Measurements from ENCODE around the gene PSMB1. TPM values are rescaled to one million over a fixed set of nuclear protein-coding genes. Genes with fewer than 3 reads are reported as not detected.
"Not testable (repeated sequence)": the region's sequence is repeated elsewhere in the genome, so short reads cannot be mapped to it uniquely, and the experiment has no call there.

The PSMB1 gene
- total RNA-seq, 2 experiments from 2014 or later = 160 to 198 TPM

- CTCF ChIA-PET = interaction anchor here (1.8 kb wide), 1 partner anchor 11 kb away, joined by 4 read pairs; no protein-coding TSS in a partner anchor
- H3K27me3 Mint-ChIP-seq = peaks cover 39% of the 10 kb centered on the region
- ATAC-seq (no peak), DNase-seq (no peak)
- no peaks in the 10 kb centered on the region for H3K4me1 Mint-ChIP-seq
- no peak overlapping the region for H3K4me3 Mint-ChIP-seq
- H3K27ac Mint-ChIP-seq = no peak overlapping the region
- H3K9me3 Mint-ChIP-seq (ENCODE audit: low read depth) = peaks cover 4% of the 10 kb centered on the region
- no peaks in the 10 kb centered on the region for H3K36me3 Mint-ChIP-seq
These were observed 46.7 kb downstream of the PSMB1 start for GRCh38 chr6:170506446-170506845.

DNA sequence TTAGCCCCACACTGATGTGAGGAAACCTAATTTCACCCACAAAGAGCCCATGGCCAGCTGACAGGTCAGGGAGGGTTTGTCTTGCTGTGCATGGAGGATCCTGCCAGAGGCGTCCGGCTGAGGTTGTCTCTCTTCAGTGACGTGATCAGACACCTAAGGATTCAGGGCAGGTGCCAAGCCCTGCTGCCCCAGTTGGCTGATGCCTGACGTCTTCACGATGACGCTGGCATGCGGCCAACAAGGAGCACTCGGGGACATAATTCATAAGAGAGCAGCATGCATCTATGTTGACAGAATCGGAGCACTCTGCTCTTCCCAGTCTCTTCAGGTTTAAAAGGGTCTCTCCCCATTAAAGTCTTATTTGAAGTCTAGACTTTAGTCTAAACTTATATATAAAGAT lies 47.8 kb downstream of the PSMB1 start:
- ATAC-seq (no peak), DNase-seq (no peak)
- peaks cover 38% of the 10 kb centered on the region for H3K27me3 Mint-ChIP-seq
- no peaks in the 10 kb centered on the region for H3K4me1 Mint-ChIP-seq
- peaks cover 4% of the 10 kb centered on the region for H3K9me3 Mint-ChIP-seq (ENCODE audit: low read depth)
- CTCF ChIA-PET = no interaction called here
- no peak overlapping the region for H3K4me3 Mint-ChIP-seq
- no peak overlapping the region for H3K27ac Mint-ChIP-seq
- no peaks in the 10 kb centered on the region for H3K36me3 Mint-ChIP-seq

DNA sequence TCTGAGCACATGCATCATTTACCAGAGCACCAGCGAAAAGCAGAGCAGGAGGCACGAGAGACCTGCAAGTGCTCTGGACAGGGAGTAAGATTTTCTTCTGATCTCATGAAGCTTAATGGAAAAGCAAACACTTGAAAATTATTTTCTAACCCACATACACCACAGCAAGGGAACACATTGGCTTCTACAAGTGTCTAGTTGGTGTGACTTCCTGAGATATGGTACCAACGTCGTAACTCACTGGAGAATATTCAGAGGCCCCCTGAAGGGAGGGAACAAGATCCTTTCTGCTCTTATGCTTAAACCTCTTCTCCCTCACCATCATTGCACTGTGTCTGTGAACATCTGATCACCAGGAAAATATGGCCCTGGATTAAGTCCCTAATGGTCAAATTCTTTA lies 48.6 kb downstream of the PSMB1 start:
- DNase-seq (no peak), ATAC-seq (no peak)
- Mint-ChIP-seq H3K27ac (no peak overlapping the region), H3K4me3 (no peak overlapping the region), H3K36me3 (no peaks in the 10 kb centered on the region), H3K27me3 (peaks cover 38% of the 10 kb centered on the region), H3K9me3 (ENCODE audit: low read depth) (peaks cover 4% of the 10 kb centered on the region), H3K4me1 (no peaks in the 10 kb centered on the region)
- CTCF ChIA-PET = no interaction called here

DNA sequence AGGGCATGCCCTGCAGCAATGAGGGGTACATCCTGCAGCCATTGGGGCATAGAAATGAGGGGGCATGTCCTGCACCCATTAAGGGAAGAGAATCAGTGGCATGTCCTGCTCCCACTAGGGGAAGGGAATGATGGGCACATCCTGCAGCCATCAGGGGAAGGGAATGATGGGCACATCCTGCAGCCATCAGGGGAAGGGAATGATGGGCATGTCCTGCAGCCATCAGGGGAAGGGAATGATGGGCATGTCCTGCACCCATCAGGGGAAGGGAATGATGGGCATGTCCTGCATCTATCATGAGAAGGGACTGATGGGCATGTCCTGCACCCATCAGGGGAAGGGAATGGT lies 49.7 kb downstream of the PSMB1 start:
- Mint-ChIP-seq H3K9me3 (ENCODE audit: low read depth) (peaks cover 4% of the 10 kb centered on the region), H3K4me3 (no peak overlapping the region), H3K27me3 (peaks cover 45% of the 10 kb centered on the region), H3K36me3 (no peaks in the 10 kb centered on the region), H3K4me1 (no peaks in the 10 kb centered on the region), H3K27ac (no peak overlapping the region)
- ATAC-seq = no peak
- DNase-seq = no peak
- CTCF ChIA-PET = no interaction called here

DNA sequence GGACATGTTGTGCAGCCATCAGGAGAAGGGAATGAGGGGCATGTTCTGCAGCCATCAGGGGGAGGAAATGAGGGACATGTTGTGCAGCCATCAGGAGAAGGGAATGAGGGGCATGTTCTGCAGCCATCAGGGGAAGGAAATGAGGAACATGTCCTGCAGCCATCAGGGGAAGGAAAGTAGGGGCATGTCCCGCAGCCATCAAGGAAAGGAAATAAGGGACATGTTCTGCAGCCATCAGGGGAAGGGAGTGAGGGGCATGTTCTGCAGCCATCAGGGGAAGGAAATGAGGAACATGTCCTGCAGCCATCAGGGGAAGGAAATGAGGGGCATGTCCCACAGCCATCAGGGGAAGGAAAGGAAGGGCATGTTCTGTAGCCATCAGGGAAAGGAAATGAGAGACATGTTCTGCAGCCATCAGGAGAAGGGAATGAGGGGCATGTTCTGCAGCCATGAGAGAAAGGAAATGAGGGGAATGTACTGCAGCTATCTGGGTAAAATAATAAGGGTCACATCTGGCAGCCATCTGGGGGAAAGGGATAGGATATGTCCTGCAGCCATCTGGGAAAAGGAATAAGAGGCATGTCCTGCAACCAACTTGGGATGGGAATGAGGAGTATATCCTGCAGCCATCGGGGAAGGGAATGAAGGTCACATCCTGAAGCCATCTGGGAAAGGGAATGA lies 50.2 kb downstream of the PSMB1 start:
- not testable (repeated sequence) for H3K4me1 Mint-ChIP-seq

DNA sequence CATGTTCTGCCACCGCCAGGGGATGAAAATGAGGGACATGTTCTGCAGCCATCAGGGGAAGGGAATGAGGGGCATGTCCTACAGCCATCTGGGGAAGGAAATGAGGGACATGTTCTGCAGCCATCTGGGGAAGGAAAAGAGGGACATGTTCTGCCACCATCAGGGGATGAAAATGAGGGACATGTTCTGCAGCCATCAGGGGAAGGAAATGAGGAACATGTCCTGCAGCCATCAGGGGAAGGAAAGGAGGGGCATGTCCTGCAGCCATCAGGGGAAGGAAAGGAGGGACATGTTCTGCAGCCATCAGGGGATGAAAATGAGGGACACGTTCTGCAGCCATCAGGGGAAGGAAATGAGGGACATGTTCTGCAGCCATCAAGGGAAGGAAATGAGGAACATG lies 50.8 kb downstream of the PSMB1 start:
- H3K36me3 Mint-ChIP-seq; CTCF ChIA-PET; H3K27ac Mint-ChIP-seq; H3K4me3 Mint-ChIP-seq; DNase-seq; H3K9me3 Mint-ChIP-seq (ENCODE audit: low read depth); ATAC-seq; H3K4me1 Mint-ChIP-seq: not testable (repeated sequence)
- peaks cover 48% of the 10 kb centered on the region for H3K27me3 Mint-ChIP-seq

More for the DNA sequence above, 50.2 kb downstream of the PSMB1 start:
- ATAC-seq; H3K36me3 Mint-ChIP-seq; H3K9me3 Mint-ChIP-seq (ENCODE audit: low read depth); H3K4me3 Mint-ChIP-seq; CTCF ChIA-PET; DNase-seq; H3K27ac Mint-ChIP-seq: not testable (repeated sequence)
- peaks cover 48% of the 10 kb centered on the region for H3K27me3 Mint-ChIP-seq

- no peak overlapping the region for H3K4me3 Mint-ChIP-seq
- H3K27me3 Mint-ChIP-seq = peaks cover 46% of the 10 kb centered on the region
- no peak for DNase-seq
- H3K9me3 Mint-ChIP-seq (ENCODE audit: low read depth) = peaks cover 4% of the 10 kb centered on the region
- no peaks in the 10 kb centered on the region for H3K4me1 Mint-ChIP-seq
- H3K36me3 Mint-ChIP-seq = no peaks in the 10 kb centered on the region
- ATAC-seq = no peak
- CTCF ChIA-PET = no interaction called here
- no peak overlapping the region for H3K27ac Mint-ChIP-seq
These were observed 52.0 kb downstream of the PSMB1 start for GRCh38 chr6:170500955-170501590.

DNA sequence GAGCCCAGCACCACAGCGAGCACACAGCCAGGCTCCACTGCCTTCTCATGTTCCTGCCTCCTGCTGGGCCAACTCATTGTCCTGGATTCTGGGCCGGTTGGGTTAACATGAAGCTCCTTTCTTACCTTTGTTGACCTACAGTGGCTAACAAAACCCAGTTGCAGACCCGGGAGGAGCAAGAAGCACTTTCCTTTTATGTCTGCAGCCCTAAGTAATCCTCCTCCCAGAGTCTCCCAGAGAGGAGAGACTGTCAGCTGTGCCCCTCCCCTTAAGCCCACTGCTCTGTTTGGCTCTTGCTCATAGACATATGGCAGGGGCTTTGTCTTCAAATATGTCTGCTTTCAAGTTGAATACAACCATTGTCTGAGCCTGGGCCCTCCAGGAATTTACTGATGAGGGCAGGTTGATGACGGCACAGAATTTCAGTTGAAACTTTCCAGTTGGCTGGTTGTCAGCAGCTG lies 55.2 kb downstream of the PSMB1 start:
- DNase-seq (no peak), ATAC-seq (no peak)
- H3K4me1 Mint-ChIP-seq = no peaks in the 10 kb centered on the region
- peaks cover 4% of the 10 kb centered on the region for H3K9me3 Mint-ChIP-seq (ENCODE audit: low read depth)
- H3K36me3 Mint-ChIP-seq = no peaks in the 10 kb centered on the region
- H3K27me3 Mint-ChIP-seq = peaks cover 42% of the 10 kb centered on the region
- no peak overlapping the region for H3K27ac Mint-ChIP-seq
- CTCF ChIA-PET = interaction anchor here (1.3 to 1.4 kb wide), 2 partner anchors 19 to 666 kb away, joined by 3 read pairs; no protein-coding TSS in a partner anchor
- no peak overlapping the region for H3K4me3 Mint-ChIP-seq

DNA sequence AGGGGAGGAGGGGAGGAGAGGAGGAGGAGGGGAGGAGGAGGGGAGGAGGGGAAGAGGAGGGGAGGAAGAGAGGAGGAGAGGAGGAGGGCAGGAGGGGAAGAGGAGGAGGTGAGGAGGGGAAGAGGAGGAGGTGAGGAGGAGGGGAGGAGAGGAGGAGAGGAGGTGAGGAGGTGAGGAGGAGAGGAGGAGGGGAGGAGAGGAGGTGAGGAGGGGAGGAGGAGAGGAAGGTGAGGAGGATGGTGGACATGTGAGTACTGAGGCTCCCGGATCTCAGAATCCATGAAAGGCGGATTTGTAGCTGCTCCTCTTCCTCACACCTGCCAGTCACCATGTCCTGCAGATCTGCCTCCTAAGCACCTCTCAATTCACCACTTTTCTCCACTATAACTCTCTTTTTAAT lies 59.8 kb downstream of the PSMB1 start:
- Mint-ChIP-seq H3K4me3 (no peak overlapping the region), H3K4me1 (peaks cover under 1% of the 10 kb centered on the region), H3K36me3 (no peaks in the 10 kb centered on the region), H3K27ac (no peak overlapping the region), H3K27me3 (peaks cover 36% of the 10 kb centered on the region), H3K9me3 (ENCODE audit: low read depth) (no peaks in the 10 kb centered on the region)
- CTCF ChIA-PET = no interaction called here
- no peak for ATAC-seq
- no peak for DNase-seq

DNA sequence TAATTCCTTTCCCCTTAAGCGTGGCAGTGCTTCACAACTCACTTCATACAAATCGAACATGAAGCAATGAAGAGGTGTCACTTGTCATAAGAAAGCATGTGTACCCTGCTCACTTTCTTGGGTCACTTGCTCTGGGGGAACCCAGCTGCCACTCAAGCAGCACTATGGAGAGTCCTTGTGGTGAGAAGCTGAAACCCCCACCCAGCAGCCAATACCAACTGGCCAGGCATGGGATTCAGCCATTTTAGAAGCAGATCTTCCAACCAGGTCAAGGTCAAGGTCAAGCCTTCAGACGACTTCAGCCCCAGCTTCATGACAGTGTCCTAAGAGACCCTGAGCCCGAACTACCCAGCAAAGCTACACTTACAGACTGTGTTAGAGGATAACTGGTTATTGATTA lies 62.8 kb downstream of the PSMB1 start:
- Mint-ChIP-seq H3K36me3 (no peaks in the 10 kb centered on the region), H3K4me1 (peaks cover 6% of the 10 kb centered on the region), H3K4me3 (no peak overlapping the region), H3K27me3 (peaks cover 38% of the 10 kb centered on the region), H3K9me3 (ENCODE audit: low read depth) (no peaks in the 10 kb centered on the region), H3K27ac (no peak overlapping the region)
- CTCF ChIA-PET = no interaction called here
- no peak for DNase-seq
- no peak for ATAC-seq

DNA sequence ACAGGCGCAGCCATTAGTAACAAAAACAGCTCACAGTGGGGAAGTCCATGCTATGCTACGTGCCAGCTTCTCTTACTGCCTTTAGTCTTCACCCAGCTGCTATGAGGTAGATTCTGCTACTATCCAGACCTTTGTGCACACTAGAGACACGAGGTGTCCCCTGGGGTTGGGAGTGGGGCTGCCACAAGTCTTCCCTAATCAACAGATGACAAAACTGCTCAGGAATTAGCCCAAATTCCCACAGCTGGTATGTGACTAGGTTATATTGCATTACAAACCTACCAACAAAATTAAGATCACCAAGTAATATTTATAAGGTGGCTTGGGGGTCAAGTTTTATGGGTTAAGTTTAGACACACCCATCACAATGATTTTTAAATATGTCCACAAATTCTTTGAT lies 63.3 kb downstream of the PSMB1 start:
- no peak for ATAC-seq
- CTCF ChIA-PET = no interaction called here
- H3K4me1 Mint-ChIP-seq = peaks cover 6% of the 10 kb centered on the region
- H3K27ac Mint-ChIP-seq = no peak overlapping the region
- no peaks in the 10 kb centered on the region for H3K36me3 Mint-ChIP-seq
- H3K27me3 Mint-ChIP-seq = peaks cover 39% of the 10 kb centered on the region
- H3K4me3 Mint-ChIP-seq = no peak overlapping the region
- H3K9me3 Mint-ChIP-seq (ENCODE audit: low read depth) = no peaks in the 10 kb centered on the region
- DNase-seq = no peak

DNA sequence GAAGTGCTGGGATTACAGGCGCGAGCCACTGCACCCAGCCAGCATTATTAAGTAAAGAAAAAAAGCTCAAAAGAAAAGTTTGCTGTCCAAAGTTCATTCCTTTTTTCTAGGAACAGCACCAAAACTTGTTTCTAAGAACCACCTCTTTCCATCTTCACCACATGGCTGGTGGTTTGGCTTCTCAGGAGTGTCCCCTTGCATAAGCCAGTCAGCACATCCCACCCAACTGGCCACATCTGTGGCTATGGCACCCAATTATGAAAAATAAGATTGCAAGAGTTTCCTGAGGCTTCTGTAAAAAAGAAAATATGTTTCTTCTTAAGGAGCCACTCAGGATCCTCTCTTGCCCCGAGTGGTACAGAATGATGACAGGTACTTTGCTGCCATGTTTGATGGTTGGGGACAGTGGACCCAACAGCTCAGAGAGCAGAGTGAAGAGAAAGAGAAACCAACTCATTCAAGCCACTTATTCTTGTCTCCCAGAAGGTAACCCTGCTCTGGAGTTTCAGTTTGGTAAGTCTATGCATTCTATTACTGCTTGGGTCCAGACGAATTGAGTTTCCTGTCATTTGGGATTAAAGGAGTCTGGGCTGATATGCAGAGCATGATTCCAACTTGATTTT lies 65.3 kb downstream of the PSMB1 start:
- ATAC-seq (no peak), DNase-seq (no peak)
- peaks cover 38% of the 10 kb centered on the region for H3K27me3 Mint-ChIP-seq
- CTCF ChIA-PET = no interaction called here
- peaks cover 6% of the 10 kb centered on the region for H3K4me1 Mint-ChIP-seq
- no peak overlapping the region for H3K27ac Mint-ChIP-seq
- no peak overlapping the region for H3K4me3 Mint-ChIP-seq
- no peaks in the 10 kb centered on the region for H3K9me3 Mint-ChIP-seq (ENCODE audit: low read depth)
- no peaks in the 10 kb centered on the region for H3K36me3 Mint-ChIP-seq

GRCh38 chr6:170485159-170485558 lies 67.9 kb downstream of the PSMB1 start:
- H3K4me1 Mint-ChIP-seq = peaks cover 6% of the 10 kb centered on the region
- DNase-seq = no peak
- peaks cover 2% of the 10 kb centered on the region for H3K9me3 Mint-ChIP-seq (ENCODE audit: low read depth)
- H3K4me3 Mint-ChIP-seq = no peak overlapping the region
- CTCF ChIA-PET = interaction anchor here (1.2 kb wide), 1 partner anchor 32 kb away, joined by 3 read pairs; no protein-coding TSS in a partner anchor
- H3K27me3 Mint-ChIP-seq = peaks cover 44% of the 10 kb centered on the region
- no peaks in the 10 kb centered on the region for H3K36me3 Mint-ChIP-seq
- no peak for ATAC-seq
- no peak overlapping the region for H3K27ac Mint-ChIP-seq

Measured in activated CD8-positive, alpha-beta memory T cell treated with anti-CD3 and anti-CD28 coated beads, Interleukin-2, amount 10 ng/mL, durations not matched to agents 7 days and 5 days (primary cell).